ENCODE measurements around the gene RBBP4.
A peak's percentile ranks its signal among the peaks of the same experiment; 100 is the strongest.
"Not testable (repeated sequence)": the region's sequence is repeated elsewhere in the genome, so short reads cannot be mapped to it uniquely, and the experiment has no call there.

RBBP4 gene

GRCh38 chr1:32650752-32651460 is at the start of gene RBBP4:
Gene RBBP4, plus strand, starts transcription at chr1:32651208. Its CDS starts 99 bp downstream, at chr1:32651307.
- peak; percentile 97 for DNase-seq (ENCODE audit: low read depth)

- no peak for DNase-seq (ENCODE audit: low read depth)
Measured at GRCh38 chr1:32605711-32606424, 45.1 kb upstream of the RBBP4 start.

GRCh38 chr1:32606565-32607371 is 44.2 kb upstream of the RBBP4 start:
- no peak for DNase-seq (ENCODE audit: low read depth)

- no peak for DNase-seq (ENCODE audit: low read depth)
Measured at GRCh38 chr1:32609180-32609579, 41.8 kb upstream of the RBBP4 start.

- no peak for DNase-seq (ENCODE audit: low read depth)
Measured at GRCh38 chr1:32611859-32612188, 39.2 kb upstream of the RBBP4 start.

GRCh38 chr1:32612189-32612881 is 38.7 kb upstream of the RBBP4 start:
- peak; percentile 89 for DNase-seq (ENCODE audit: low read depth)

GRCh38 chr1:32613472-32613871 is 37.5 kb upstream of the RBBP4 start:
- DNase-seq (ENCODE audit: low read depth) = no peak

GRCh38 chr1:32618673-32619221 is 32.3 kb upstream of the RBBP4 start:
- DNase-seq (ENCODE audit: low read depth) = peak; percentile 26

GRCh38 chr1:32619701-32620485 is 31.1 kb upstream of the RBBP4 start:
- peak; percentile 43 for DNase-seq (ENCODE audit: low read depth)

- DNase-seq (ENCODE audit: low read depth) = no peak
Measured at GRCh38 chr1:32622205-32622604, 28.8 kb upstream of the RBBP4 start.

GRCh38 chr1:32622806-32623681 is 28.0 kb upstream of the RBBP4 start:
- no peak for DNase-seq (ENCODE audit: low read depth)

GRCh38 chr1:32623775-32624174 is 27.2 kb upstream of the RBBP4 start:
- DNase-seq (ENCODE audit: low read depth) = no peak

GRCh38 chr1:32626176-32626575 is 24.8 kb upstream of the RBBP4 start:
- no peak for DNase-seq (ENCODE audit: low read depth)

- DNase-seq (ENCODE audit: low read depth) = no peak
Measured at GRCh38 chr1:32627596-32628162, 23.3 kb upstream of the RBBP4 start.

- not testable (repeated sequence) for DNase-seq (ENCODE audit: low read depth)
Measured at GRCh38 chr1:32630173-32630572, 20.8 kb upstream of the RBBP4 start.

- no peak for DNase-seq (ENCODE audit: low read depth)
Measured at GRCh38 chr1:32632829-32633228, 18.2 kb upstream of the RBBP4 start.

GRCh38 chr1:32635508-32636277 is 15.3 kb upstream of the RBBP4 start:
- DNase-seq (ENCODE audit: low read depth) = no peak

- DNase-seq (ENCODE audit: low read depth) = no peak
Measured at GRCh38 chr1:32636914-32637645, 13.9 kb upstream of the RBBP4 start.
